H1 (cell line): ENCODE data around the gene PCNX1. TPM values are rescaled to one million over a fixed set of nuclear protein-coding genes. Genes with fewer than 3 reads are reported as not detected.

Experiments
- ASH2L ChIP-seq: fragments of 200-600, 300-600 bp; sonication (generic); IDR thresholded peaks from one replicate; pipeline ENCODE4 v1.7.1; 2017; ENCODE audit warnings: low read length
- BACH1 ChIP-seq: IDR thresholded peaks from 2 replicates; pipeline ENCODE4 v1.6.1; 2012; ENCODE audit warnings: low read length, improper control_type of control experiment
- CHD7 ChIP-seq: fragments of 300-600 bp; sonication (generic); IDR thresholded peaks from 2 replicates; pipeline ENCODE4 v1.7.1; 2012; ENCODE audit warnings: low read length, moderate library complexity, mild to moderate bottlenecking, inconsistent platforms; ENCODE audit not compliant: insufficient replicate concordance
- MAFK ChIP-seq: IDR thresholded peaks from 2 replicates; pipeline ENCODE4 v1.6.1; 2012; ENCODE audit warnings: low read depth, mild to moderate bottlenecking, improper control_type of control experiment, low read length
- POLR2A ChIP-seq, 2 experiments: IDR thresholded peaks; 1 replicate in 1 of 2; 2 replicates in 1 of 2; pipeline ENCODE4 v1.6.1; 2011; ENCODE audit warnings: low read depth in 2 of 2, low read length in 2 of 2, mild to moderate bottlenecking in 2 of 2; ENCODE audit errors: control extremely low read depth in 1 of 2
- RFX5 ChIP-seq: IDR thresholded peaks from 2 replicates; pipeline ENCODE4 v1.6.1; 2011; ENCODE audit warnings: low read depth, low read length, improper control_type of control experiment, borderline replicate concordance
- SIN3A ChIP-seq, 2 experiments: IDR thresholded peaks in 1 of 2; conservative IDR thresholded peaks in 1 of 2; 2 replicates each; pipeline ENCODE4 v1.6.1; 2011 to 2012; ENCODE audit warnings: low read length in 2 of 2, improper control_type of control experiment in 1 of 2, low read depth in 1 of 2, mild to moderate bottlenecking in 1 of 2
- SP1 ChIP-seq: IDR thresholded peaks from 2 replicates; pipeline ENCODE4 v1.6.1; 2011; ENCODE audit warnings: low read depth, low read length
- SRF ChIP-seq: IDR thresholded peaks from 2 replicates; pipeline ENCODE4 v1.6.1; 2011; ENCODE audit warnings: mild to moderate bottlenecking, low read depth, low read length, moderate library complexity
- polyA plus RNA-seq, 7 experiments: library from polyadenylated mRNA; depleted of rRNA in 3 of 7; stranded (reverse) in 5 of 7; unstranded in 2 of 7; fragments of >200 nt in 5 of 7; fragments of 200-250 nt in 2 of 7; gene quantifications; 1 replicate in 5 of 7; 2 replicates in 1 of 7; 4 replicates in 1 of 7; pipeline versions ENCODE4 v1.2.1 to v1.2.3, GENCODE V29; 2011 to 2013; ENCODE audit warnings: missing spikeins in 2 of 7, mixed read lengths in 2 of 7
- total RNA-seq: library from RNA; stranded (reverse); fragmentation: NEBNext Ultra II Directional; extraction: Animal tissue kit (Norgen Biotek cat#: 25700); gene quantifications from 2 replicates; pipeline ENCODE4 v1.2.1, GENCODE V29; 2021

PCNX1 gene
- total and polyA plus RNA-seq, 2 of the 8 experiments (the other 6 are each of a cell fraction or from before 2014, with no cell fraction given): 37.7 to 53.2 TPM

- TF ChIP-seq CHD7 (no peak), SP1 (no peak), POLR2A (IDR thresholded peaks at IDR 0.05; ENCODE audit: control extremely low read depth in 1 of 2, low read depth in 2 of 2, low read length in 2 of 2) (no peak), MAFK (no peak), BACH1 (no peak), SRF (no peak), RFX5 (no peak), ASH2L (no peak), SIN3A (conservative IDR thresholded peaks at IDR 0.05 in 1 of 2, IDR thresholded peaks at IDR 0.05 in 1 of 2; ENCODE audit: low read depth in 1 of 2, low read length in 2 of 2) (no peak)
Observed at GRCh38 chr14:71062581-71063303, 155.5 kb downstream of the PCNX1 start (continued).
